Astrocyte of the cerebellum (primary cell): ENCODE data around the gene CDK14.
A peak's percentile ranks its signal among the peaks of the same experiment; 100 is the strongest.

Experiments used
- DNase-seq: peaks from one replicate; pipeline ENCODE4 v3.0.0-alpha.2; 2011; ENCODE audit warnings: low read depth
- H3K4me3 ChIP-seq: 2 replicates; pipeline ENCODE4 v1.5.1; 2011; ENCODE audit warnings: mild to moderate bottlenecking, low read depth, low read length, moderate library complexity
- CTCF ChIP-seq: IDR thresholded peaks from 2 replicates; pipeline ENCODE4 v1.5.1; 2012; ENCODE audit warnings: low read length, low read depth, moderate library complexity, mild to moderate bottlenecking; ENCODE audit errors: missing control alignments
- in situ Hi-C: cut with HindIII; loops from 2 replicates; pipeline ENCODE4 v1.10.0; 2017; ENCODE audit warnings: low sequenced_read_pairs

Gene CDK14

GRCh38 chr7:90594751-90595317 lies 1.3 kb upstream of the CDK14 start:
- peak overlapping the region; percentile 98 for H3K4me3 ChIP-seq
- in situ Hi-C loops, result no loop called here
- peak; percentile 81 for DNase-seq
- no peak for TF ChIP-seq CTCF

DNA sequence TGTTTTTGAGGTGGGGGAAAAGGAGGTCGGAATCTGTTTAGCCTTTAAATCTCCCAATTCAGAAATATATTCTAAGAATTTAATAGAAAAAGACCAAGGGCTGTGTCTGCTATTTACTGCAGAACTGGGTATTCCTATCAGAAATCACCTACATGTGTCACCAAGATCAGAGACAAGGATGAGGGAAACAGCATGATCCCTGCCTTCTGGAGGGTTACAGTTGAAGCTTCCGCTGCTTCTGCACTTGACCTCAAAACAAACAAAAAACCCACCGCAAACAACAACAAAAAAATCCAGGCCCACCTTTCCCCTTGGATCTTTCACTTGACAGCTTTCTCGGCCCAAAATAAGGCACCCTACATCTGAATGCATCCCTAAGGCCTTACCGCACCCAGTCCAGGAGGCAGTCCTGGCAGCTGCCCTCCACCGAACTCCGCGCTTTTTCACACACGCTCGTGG lies 750 bp upstream of the CDK14 start:
- DNase-seq, result no peak
- TF ChIP-seq CTCF, result no peak
- in situ Hi-C loops, result no loop called here
- peak overlapping the region; percentile 98 for H3K4me3 ChIP-seq

- no peak for DNase-seq
- peak; percentile 7 for TF ChIP-seq CTCF
- in situ Hi-C loops, result no loop called here
- H3K4me3 ChIP-seq, result peak overlapping the region; percentile 98
Observed at GRCh38 chr7:90596671-90597562, 796 bp downstream of the CDK14 start.

GRCh38 chr7:90597563-90598253 lies 1.6 kb downstream of the CDK14 start:
- TF ChIP-seq CTCF, result no peak

DNA sequence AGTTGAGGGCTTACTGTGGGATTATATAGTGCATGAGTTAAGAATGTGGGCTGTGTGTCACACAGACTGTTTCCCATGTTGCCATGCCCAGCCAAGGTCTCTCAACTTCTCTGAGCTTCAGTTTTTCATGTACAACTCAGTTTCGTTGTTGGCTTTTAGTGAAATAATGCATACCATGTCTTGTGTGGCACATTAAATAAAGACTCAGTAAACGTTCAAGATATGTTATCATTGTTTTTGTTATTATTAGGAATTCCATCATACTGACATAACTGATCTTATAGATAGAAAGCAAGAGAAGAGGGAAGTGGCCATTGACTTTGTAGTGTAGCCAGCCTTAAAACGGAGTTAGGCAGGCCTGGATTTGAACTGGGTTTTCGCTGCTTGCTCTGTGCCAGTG lies 2.9 kb downstream of the CDK14 start:
- in situ Hi-C loops, result no loop called here
- no peak overlapping the region for H3K4me3 ChIP-seq
- DNase-seq, result no peak
- TF ChIP-seq CTCF, result no peak

More at GRCh38 chr7:90597563-90598253, 1.6 kb downstream of the CDK14 start:
- in situ Hi-C loops, result no loop called here
- DNase-seq, result no peak
- peak overlapping the region; percentile 98 for H3K4me3 ChIP-seq

- no peak for TF ChIP-seq CTCF
- no peak for DNase-seq
- no peak overlapping the region for H3K4me3 ChIP-seq
- in situ Hi-C loops, result no loop called here
Observed at GRCh38 chr7:90599892-90600555, 3.9 kb downstream of the CDK14 start.
